OCI-LY7 (cell line): Measurements from ENCODE around the gene AIFM1.

ENCODE experiments used
- CTCF ChIP-seq: fragments of 200-600 bp; sonication (generic); conservative IDR thresholded peaks from 2 replicates; pipeline ENCODE4 v1.5.1; 2014; ENCODE audit warnings: mild to moderate bottlenecking, antibody characterized with exemption, low read length, moderate library complexity, mixed read lengths
- EZH2phosphoT487 ChIP-seq: fragments of 200-600 bp; sonication (generic); IDR thresholded peaks from 2 replicates; pipeline ENCODE4 v1.6.1; 2018; ENCODE audit warnings: low read depth, borderline replicate concordance, mild to moderate bottlenecking, mixed run types, antibody characterized with exemption, low read length, moderate library complexity, mixed read lengths

GRCh38 chrX:130083107-130083490 is 82.5 kb downstream of the AIFM1 start:
- TF ChIP-seq CTCF (no peak), EZH2phosphoT487 (no peak)
